Brain pericyte (primary cell): Measurements from ENCODE around the gene DOK7.

Experiments
- DNase-seq: peaks from one replicate; pipeline ENCODE4 v3.0.0-alpha.2; 2012; ENCODE audit warnings: low read depth, low spot score

DOK7 gene

DNA sequence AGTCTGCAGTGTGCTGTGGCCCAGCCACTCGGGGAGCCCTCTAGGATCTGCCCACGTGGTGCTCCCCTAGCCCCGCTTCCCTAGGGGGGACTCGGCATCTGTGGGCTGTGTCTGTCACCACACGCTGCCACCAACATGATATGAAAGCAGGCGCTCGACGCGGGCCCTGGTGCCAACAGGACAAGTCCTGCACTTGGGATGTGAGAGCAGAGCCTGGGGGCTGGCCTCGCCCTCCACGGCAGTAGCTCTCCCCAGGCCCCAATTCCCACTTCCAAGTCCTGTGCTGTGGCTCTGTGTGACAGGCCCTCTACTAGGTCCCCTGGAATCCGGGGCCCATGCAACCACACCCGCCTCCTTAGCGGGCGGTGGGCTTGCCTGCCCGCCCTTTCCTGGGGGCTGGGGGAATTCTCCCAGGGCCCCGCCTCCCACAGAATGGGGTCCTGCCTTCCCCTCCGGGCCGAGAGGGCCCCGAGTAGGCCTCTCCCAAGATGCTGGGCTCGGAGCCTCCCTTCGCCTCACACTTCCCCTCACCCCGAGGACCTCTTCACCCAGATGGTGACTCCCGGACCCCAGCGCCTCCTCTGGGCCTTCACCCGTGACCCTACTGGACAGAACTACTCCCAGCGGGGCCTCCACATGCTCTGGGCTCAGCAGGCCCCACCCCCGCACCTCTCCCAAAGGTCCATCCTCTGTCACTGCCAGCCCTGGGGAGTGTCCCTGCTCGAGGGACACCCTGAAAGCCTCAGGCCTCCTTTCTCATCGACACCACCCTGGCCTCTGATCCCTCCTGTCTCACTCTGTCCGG lies 57.9 kb downstream of the DOK7 start:
- no peak for DNase-seq

DNA sequence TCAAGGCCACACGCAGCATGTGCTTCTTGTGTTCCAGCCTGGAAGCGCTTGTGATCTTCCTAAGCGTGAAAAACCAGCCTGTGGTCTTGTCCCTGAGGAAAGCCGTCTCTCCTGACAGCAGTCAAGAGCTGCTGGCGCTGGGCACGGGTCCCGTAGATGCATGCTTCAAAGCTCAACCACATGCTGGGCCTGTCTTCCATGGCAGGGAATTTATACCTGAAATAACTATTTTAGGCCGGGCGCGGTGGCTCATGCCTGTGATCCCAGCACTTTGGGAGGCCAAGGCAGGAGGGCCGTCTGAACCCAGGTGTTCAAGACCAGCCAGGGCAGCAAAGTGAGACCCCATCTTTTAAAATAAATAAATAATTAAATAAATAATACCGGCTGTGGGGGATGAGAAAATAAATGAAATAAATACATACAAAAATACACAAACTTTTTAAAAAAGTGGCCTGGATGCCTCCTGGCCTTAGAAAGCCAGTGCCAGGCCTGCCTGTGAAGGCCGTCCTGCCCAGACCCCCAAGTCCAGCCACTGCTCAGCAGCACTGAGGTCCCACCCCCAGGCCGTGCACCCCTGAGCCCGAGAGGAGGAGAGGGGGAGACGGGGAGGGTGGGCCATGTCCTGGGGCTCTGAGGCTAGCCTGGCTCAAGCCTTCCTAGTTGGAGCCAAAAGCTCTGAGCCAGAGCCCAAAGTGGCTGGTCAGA lies 58.7 kb downstream of the DOK7 start:
- DNase-seq: no peak

DNA sequence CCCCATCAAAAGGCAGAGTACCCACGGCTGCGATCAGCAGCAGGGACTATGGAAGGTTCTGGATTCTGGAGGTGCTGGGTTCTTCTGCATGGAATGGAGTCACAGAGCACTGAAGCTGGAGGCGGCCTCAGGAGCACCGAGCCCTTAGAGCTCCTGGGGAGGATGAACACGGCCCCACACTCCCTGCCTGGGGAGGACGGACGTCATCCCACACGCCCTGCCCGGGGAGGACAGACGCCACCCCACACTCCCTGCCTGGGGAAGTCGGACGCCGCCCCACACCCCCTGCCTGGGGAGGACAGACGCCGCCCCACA lies 59.2 kb downstream of the DOK7 start:
- no peak for DNase-seq

GRCh38 chr4:3522651-3523050 lies 59.5 kb downstream of the DOK7 start:
- no peak for DNase-seq

GRCh38 chr4:3523146-3523627 lies 60.1 kb downstream of the DOK7 start:
- DNase-seq: no peak

- no peak for DNase-seq
These were observed 60.6 kb downstream of the DOK7 start for GRCh38 chr4:3523628-3524221.

DNA sequence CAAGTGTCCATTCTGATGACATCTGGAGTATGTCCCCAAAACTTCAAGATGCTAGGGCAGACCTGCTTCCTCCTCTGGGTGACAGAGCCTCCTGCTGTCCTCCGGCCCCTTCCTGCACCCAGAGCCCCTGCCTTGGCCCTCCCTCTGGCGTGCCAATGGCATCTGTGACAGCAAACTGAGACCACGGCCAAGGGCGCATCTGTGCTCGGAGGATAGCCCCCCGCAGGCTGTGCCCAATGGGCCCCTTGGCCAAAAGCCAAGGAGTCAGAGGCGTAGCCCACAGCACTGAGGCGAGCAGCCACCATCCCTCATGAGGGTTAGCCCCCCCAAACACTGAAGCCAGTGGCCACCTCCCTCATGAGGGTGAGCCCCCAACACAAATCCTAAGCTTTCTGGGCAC lies 61.2 kb downstream of the DOK7 start:
- no peak for DNase-seq

DNA sequence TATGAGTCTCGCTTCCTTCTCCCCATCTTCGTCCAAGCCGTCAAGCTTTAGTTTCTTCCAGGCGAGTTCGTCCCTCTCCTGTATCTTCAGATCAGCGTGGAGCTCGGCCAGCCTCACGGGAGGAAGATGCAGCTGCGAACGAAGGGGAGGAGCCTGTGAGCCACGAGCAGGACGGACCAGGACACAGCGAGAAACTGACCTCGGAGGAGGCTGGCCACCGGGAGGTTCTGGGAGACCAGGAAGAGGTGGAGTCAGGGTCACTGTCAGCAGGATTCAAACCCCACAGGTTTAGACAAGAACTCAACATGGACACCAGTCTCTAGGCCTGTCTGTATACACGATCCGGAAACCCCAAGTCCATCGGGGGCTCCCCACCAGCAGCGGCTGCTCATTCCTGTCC lies 61.8 kb downstream of the DOK7 start:
- no peak for DNase-seq

- DNase-seq: no peak
These were observed 62.7 kb downstream of the DOK7 start for GRCh38 chr4:3525532-3526430.

DNA sequence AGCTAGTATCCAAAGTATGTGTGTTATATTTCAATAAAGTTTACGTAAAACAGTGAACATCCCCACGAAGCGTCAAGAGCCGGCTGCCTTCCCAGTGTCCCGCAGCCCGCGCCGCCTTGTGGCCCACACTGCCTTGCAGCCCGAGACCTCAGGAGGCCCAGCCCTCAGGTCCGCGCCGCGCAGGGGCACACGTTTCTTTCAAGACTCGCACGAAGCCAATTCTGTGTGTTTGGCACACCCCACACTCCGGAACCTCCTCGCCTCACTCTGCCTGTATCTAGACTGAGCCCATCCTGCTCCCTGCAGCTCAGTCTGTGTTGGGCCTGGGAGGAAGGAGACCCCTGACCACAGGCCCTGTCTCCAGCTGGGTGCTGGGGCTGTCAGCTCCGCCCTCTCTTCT lies 63.4 kb downstream of the DOK7 start:
- DNase-seq: no peak

DNA sequence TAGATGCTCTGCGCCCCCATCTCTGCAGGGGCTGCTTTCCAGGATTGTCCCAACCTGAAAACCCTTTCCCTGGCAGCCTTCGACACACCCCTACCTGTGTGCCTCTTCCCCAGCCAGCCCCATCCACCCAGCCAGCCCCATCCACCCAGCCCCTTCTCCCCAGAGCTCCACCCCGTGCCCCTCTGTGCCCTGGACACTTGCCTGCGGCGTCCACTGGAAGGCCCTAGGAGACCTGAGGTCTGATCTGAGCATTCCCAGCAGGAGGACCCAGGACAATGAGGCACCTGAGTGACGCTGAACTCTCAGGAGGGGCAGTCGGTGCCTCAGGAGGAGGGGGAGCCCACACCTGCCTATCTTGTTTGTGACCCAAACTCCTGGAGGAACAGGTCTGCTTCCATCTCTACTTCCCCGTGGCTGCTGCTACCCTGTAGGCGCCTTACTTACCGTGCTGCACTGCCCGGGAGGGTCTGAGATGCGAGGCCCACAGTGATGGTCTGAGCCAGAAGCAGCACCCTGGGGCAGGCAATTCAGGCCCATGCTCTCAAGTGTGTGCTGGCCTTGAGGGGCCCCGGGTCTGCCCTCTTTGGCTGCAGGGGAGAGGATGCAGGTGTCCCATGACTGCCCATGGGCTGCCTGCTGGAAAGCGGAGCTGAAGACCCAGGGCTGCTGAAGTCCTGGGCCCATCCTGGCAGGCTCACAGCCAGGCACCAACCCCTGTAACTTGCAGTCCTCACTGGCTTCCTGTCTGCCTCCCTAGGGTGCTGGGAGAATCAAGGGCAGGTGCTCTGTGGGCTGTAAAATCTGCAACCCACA lies 64.2 kb downstream of the DOK7 start:
- no peak for DNase-seq

DNA sequence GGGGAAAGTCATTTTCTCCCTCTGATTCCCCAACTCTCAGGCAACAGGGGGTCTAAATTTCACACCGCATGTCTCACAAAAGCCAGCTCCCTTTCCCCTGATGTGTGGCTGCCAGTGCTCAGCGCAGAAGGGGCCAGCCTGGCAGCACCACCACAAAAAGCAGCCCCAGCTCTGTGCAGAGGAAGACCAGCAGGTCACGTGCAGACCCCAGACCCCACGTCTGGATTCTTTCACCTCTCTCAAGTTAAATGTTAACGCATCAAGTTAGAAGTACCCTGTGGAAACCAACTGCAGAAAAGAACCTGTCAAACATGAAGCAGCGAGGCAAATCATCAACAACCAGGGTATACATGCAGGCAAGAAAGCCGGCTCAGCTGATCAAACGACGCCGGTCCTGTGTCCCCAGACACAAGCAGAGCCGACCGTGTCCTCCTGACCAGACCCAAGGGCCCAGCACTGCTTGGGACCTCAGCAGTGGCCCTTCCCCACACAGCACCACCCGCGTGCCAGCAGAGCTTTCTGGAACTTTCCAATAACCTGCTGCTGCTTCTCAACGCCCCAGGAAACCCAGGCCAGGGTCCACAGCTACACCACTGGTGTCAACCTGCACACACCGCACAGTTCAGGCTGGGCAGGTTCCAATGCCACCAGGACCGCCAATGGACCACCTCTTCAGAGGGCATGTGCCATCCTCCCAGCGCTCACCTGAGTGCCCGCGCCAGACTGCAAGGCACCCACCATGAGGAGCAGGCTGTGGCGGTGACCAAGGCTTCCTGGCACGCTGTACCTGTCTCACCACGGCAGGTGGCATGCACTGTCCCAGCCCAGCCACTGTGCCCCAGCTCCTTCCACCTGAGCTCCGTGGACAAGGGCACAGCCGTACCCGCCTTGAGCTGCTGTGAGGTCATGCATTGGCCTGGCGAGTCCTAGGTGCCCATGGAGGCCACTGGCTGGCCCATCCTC lies 65.1 kb downstream of the DOK7 start:
- no peak for DNase-seq

- no peak for DNase-seq
These were observed 66.3 kb downstream of the DOK7 start for GRCh38 chr4:3529363-3529762.

DNA sequence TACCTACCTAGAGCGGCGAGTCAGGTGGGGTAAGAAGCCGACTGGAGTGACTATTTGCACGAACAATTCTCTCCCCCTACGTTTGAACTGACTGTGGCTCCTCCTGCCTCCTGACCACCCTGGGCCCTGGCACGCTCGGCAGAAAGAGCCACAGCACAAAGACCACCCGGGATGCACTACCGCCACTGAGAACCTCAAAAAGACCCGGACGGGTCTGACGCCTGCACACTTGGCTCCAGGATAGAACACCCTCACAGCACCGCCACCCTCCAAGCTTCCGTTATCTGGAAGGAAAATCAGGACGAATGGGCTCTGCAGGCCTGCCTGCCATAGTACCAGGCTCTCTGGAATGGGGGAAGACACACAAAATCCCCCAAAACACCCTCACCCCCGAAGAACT lies 66.9 kb downstream of the DOK7 start:
- no peak for DNase-seq

- DNase-seq: no peak
These were observed 67.7 kb downstream of the DOK7 start for GRCh38 chr4:3530663-3531254.

DNA sequence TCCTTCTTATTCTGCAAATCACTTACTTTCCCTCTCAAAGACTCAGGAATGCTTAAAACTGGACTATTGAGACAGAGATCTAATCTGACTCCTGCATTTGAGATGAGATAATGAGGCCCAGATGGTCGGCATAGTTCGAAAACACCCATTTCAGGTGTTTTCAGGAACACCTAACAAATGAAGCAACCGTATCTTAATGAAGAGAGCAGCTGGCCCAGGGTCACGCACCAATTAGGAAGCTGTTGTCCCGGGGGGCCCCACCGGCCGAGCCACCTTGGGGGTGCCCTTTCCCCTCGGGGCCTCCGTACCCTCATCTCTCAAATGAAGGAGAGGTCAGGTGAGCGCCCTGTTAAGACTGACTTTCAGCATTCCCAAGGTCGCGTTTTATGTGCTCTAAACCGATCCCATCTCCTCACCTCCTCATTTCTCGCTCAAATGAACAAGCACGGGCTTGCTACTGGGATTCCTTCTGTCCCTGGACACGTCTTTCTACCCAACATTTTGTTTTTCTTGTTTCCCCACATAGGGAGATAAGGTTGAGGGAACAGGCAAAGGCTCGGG lies 68.3 kb downstream of the DOK7 start:
- DNase-seq: no peak

DNA sequence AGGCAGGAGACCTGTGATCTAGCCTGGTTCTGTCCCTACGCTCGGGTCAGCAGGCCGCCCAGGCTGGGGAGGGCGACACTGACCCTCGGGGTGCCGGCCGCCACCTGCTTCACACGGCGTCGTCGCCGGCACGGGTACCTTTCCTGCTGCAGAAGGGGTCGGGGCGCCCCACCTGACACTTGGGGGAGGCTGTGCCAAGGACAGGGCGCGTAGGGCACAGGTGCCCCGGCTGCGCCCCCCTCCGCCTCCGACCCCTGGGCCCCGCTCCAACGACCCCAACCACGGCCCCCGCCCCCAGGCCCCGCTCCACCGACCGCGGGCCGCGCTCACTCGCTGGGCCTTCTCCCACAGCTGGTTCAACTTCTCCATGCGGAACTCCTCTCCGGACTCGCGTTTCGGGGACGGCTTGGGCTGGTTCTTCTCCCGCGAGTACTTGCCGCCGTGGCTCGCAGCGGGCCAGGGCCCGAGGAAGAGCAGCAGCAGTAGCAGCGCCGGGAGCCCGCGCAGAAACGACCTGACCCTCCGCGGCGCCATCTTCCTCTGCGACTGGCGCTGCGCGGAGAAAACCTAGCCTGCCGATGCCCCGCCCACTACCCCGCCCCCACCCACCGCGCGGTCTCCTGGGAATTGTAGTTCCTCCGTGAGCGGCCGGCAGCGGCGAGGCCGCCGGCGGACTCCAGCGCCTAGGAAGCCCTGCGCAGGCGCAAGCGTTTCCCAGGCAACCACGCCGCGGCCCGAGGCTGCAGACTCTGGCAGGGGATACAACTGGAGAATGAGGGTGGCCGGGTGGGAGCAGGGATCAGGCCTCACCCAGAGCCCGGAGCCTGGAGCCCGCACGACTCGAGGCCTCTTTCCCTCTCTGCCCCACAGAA lies 69.0 kb downstream of the DOK7 start, which contains the start of gene LRPAP1:
TSS of gene LRPAP1 (minus strand) at position 544 of the 872 bp plus-strand sequence. CDS start at position 534, 10 bp downstream.
- peak; percentile 44 for DNase-seq
